Breast epithelium (tissue), 3 donors: ENCODE data around the gene TOR4A.

Experiments
- POLR2A ChIP-seq: fragments of 450-650 bp; IDR thresholded peaks from one replicate; pipeline ENCODE4 v1.6.1; 2016; ENCODE audit warnings: antibody characterized with exemption, mild to moderate bottlenecking, moderate library complexity
- TF ChIP-seq, protein P1 (sequence below), 3 donors: fragments of 450-650 bp; IDR thresholded peaks; one replicate each; pipeline ENCODE4 v1.5.1; 2016 to 2017; ENCODE audit warnings: antibody characterized with exemption in 3 of 3, mild to moderate bottlenecking in 3 of 3, moderate library complexity in 3 of 3

DNA sequence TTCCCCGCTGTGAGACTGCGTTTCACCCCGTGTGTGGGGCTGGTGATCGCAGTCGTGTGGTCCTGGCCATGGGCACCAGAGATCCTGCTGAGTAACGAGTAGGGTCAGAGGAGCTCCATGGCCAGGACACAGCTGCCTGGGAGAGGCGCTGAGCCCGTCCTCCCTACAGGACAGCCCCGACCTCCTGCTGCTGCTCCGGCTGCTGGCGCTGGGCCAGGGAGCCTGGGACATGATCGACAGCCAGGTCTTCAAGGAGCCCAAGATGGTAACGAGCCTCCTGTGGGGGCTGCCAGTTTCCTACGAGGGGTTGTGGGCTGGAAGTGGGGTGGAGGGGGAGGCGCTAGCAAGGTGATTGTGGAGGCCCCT is 11.4 kb upstream of the TOR4A start:
- TF ChIP-seq, protein P1, sequence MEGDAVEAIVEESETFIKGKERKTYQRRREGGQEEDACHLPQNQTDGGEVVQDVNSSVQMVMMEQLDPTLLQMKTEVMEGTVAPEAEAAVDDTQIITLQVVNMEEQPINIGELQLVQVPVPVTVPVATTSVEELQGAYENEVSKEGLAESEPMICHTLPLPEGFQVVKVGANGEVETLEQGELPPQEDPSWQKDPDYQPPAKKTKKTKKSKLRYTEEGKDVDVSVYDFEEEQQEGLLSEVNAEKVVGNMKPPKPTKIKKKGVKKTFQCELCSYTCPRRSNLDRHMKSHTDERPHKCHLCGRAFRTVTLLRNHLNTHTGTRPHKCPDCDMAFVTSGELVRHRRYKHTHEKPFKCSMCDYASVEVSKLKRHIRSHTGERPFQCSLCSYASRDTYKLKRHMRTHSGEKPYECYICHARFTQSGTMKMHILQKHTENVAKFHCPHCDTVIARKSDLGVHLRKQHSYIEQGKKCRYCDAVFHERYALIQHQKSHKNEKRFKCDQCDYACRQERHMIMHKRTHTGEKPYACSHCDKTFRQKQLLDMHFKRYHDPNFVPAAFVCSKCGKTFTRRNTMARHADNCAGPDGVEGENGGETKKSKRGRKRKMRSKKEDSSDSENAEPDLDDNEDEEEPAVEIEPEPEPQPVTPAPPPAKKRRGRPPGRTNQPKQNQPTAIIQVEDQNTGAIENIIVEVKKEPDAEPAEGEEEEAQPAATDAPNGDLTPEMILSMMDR (IDR thresholded peaks at IDR 0.05), result no peak
- TF ChIP-seq POLR2A, result no peak
